Gastroesophageal sphincter (tissue), 4 donors: ENCODE measurements around the gene DNAJC11. TPM values are rescaled to one million over a fixed set of nuclear protein-coding genes. Genes with fewer than 3 reads are reported as not detected.
"Not testable (repeated sequence)": the region's sequence is repeated elsewhere in the genome, so short reads cannot be mapped to it uniquely, and the experiment has no call there.

Source experiments
- ATAC-seq: fragments of 150-250 bp; one replicate; pipeline ENCODE4 v1.9.1; 2016; ENCODE audit warnings: mild to moderate bottlenecking, moderate library complexity
- H3K27ac ChIP-seq, 4 donors: fragments of 200-600 bp; sonication (generic) in 3 of 4; 1 replicate in 3 of 4; 2 replicates in 1 of 4; pipeline ENCODE4 v1.5.1; 2016 to 2019
- H3K27me3 ChIP-seq: fragments of 200-600 bp; sonication (generic); one replicate; pipeline ENCODE4 v1.5.1; 2019
- H3K36me3 ChIP-seq, 2 donors: fragments of 200-600 bp; sonication (generic); one replicate each; pipeline ENCODE4 v1.5.1; 2019; ENCODE audit warnings: control low read depth in 1 of 2
- H3K4me1 ChIP-seq, 3 donors: fragments of 200-600 bp; sonication (generic); 1 replicate in 2 of 3; 2 replicates in 1 of 3; pipeline ENCODE4 v1.5.1; 2016 to 2019; ENCODE audit warnings: control low read depth in 2 of 3
- H3K4me3 ChIP-seq, 2 donors: fragments of 200-600 bp; sonication (generic); one replicate each; pipeline ENCODE4 v1.5.1; 2019; ENCODE audit warnings: mild to moderate bottlenecking in 1 of 2, moderate library complexity in 1 of 2
- H3K9me3 ChIP-seq, 3 donors: fragments of 200-600 bp; sonication (generic); one replicate each; pipeline ENCODE4 v1.5.1; 2017 to 2019; ENCODE audit warnings: control low read depth in 2 of 3
- CTCF ChIP-seq, 4 experiments: fragments of 200-600 bp in 2 of 4; fragments of 450-650 bp in 2 of 4; sonication (generic) in 1 of 4; IDR thresholded peaks; one replicate each; pipeline ENCODE4 v1.5.1; 2017 to 2019; ENCODE audit warnings: antibody characterized with exemption in 4 of 4, mild to moderate bottlenecking in 2 of 4, moderate library complexity in 2 of 4
- EP300 ChIP-seq: sonication (generic); formaldehyde crosslinking; IDR thresholded peaks from one replicate; pipeline ENCODE4 v1.6.1; 2017; ENCODE audit warnings: antibody characterized with exemption, mild to moderate bottlenecking
- POLR2A ChIP-seq, 2 donors: fragments of 450-650 bp; IDR thresholded peaks; one replicate each; pipeline ENCODE4 v1.6.1; 2017; ENCODE audit warnings: antibody characterized with exemption in 2 of 2, mild to moderate bottlenecking in 2 of 2, moderate library complexity in 1 of 2
- POLR2AphosphoS5 ChIP-seq: sonication (generic); formaldehyde crosslinking; IDR thresholded peaks from one replicate; pipeline ENCODE4 v1.6.1; 2017; ENCODE audit warnings: antibody characterized with exemption
- WGBS, 2 donors: methylation state at CpG; one replicate each; pipeline ENCODE4 v1.1.5; 2018; ENCODE audit warnings: low coverage in 1 of 2; 5-methylcytosine and 5-hydroxymethylcytosine counted together
- total RNA-seq, 4 donors: library from RNA; depleted of rRNA; stranded (reverse); fragments of >200 nt; gene quantifications; one replicate each; pipeline ENCODE4 v1.1.0, GENCODE V29; 2016

Gene DNAJC11
- total RNA-seq, 4 donors from 2014 or later = 20.9 to 51.7 (median 30.8) TPM

GRCh38 chr1:6700853-6701436 lies 671 bp downstream of the DNAJC11 start:
- 12 to 17% methylated on average over 3 to 7 of the region's 24 CpGs for WGBS, 2 donors
- peak overlapping the region; percentile 84 to 98 for H3K4me3 ChIP-seq
- no peak for ATAC-seq
- H3K27me3 ChIP-seq = no peaks in the 10 kb centered on the region
- TF ChIP-seq EP300 (no peak), POLR2AphosphoS5 (no peak), POLR2A (IDR thresholded peaks at IDR 0.05) (no peak), CTCF (IDR thresholded peaks at IDR 0.05) (no peak)
- H3K36me3 ChIP-seq = no peaks in the 10 kb centered on the region
- peaks cover 0 to 33% (median 7%) of the 10 kb centered on the region in 3 donors for H3K4me1 ChIP-seq
- no peaks in the 10 kb centered on the region for H3K9me3 ChIP-seq
- peak overlapping the region; percentile 83 to 90 (median 86) for H3K27ac ChIP-seq

DNA sequence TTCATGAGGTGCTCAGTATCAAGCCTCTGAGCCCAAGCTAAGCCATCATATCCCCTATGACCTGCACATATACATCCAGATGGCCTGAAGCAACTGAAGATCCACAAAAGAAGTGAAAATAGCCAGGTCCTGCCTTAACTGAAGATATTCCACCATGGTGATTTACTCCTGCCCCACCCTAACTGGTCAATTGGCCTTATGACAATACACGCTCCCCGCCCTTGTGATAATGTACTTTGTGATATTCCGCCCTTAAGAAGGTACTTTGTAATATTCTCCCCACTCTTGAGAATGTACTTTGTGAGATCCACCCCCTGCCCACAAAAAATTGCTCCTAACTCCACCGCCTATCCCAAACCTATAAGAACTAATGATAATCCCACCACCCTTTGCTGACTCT lies 1.7 kb downstream of the DNAJC11 start:
- H3K27ac ChIP-seq, H3K27me3 ChIP-seq, ATAC-seq, H3K36me3 ChIP-seq, H3K9me3 ChIP-seq: not testable (repeated sequence)
- 97 to 100% methylated on average over 3 to 4 of the region's 4 CpGs for WGBS, 2 donors
- H3K4me1 ChIP-seq = peaks cover 0 to 33% (median 7%) of the 10 kb centered on the region in 3 donors
- H3K4me3 ChIP-seq = peak overlapping the region in 1 of 2 donors; percentile 84

DNA sequence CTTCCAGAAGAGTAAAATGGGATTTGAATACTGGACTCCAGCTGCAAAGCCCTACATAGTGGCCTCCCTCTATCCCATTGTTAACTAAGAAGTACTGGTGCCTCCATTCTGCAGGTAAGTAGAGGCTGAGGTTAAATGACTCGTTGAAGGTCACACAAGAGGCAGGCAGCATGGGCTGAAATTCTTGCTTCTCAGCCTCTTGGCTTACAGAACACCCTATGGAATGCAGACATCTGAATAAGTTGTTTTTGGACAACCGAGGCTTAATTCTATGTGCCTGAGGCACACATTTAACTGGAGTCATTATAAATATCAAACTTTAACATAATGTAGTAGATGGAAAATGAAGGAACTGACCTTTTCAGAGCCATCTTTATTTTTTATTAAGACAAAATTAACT lies 5.7 kb downstream of the DNAJC11 start:
- Histone ChIP-seq H3K4me1 (peaks cover 0 to 28% (median 7%) of the 10 kb centered on the region in 3 donors), H3K27me3 (no peaks in the 10 kb centered on the region), H3K27ac (no peak overlapping the region), H3K36me3 (no peaks in the 10 kb centered on the region), H3K4me3 (no peak overlapping the region), H3K9me3 (no peaks in the 10 kb centered on the region)
- TF ChIP-seq CTCF (IDR thresholded peaks at IDR 0.05) (no peak), EP300 (no peak), POLR2A (IDR thresholded peaks at IDR 0.05) (no peak), POLR2AphosphoS5 (no peak)
- WGBS, 2 donors = 67 to 80% methylated on average over 1 to 2 of the region's 2 CpGs
- no peak for ATAC-seq

DNA sequence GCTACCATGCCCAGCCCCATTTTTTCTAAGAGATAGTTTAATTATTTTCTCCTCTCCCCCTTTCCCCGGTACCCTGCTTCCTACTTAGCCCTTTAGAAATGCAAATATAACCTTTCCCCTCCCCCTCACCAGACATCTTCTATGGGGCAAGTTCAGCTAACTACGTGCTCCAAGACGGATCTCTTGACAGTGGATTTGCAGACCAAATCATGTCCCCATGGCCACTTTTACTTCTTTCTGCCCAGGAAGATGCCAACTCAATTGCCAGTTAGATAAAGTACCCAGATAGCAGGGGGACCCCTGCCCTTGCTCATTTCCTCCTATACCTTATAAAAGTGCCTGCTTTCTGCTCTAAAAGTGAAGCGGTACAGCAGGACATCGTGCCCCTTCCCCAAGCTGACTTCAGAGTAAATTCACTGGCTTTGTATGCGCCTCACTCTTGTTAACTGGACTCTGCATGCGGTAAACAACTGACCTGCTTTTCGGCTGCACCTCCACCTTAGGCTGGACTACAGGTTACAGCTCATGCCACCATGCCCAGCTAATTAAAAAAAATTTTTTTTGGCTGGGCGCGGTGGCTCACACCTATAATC lies 7.4 kb downstream of the DNAJC11 start:
- H3K36me3 ChIP-seq = no peaks in the 10 kb centered on the region
- 75 to 79% methylated on average over 3 to 5 of the region's 10 CpGs for WGBS, 2 donors
- H3K4me3 ChIP-seq = no peak overlapping the region
- H3K4me1 ChIP-seq = peaks cover 0 to 12% (median 0%) of the 10 kb centered on the region in 3 donors
- H3K27me3 ChIP-seq = no peaks in the 10 kb centered on the region
- no peak for ATAC-seq
- no peak overlapping the region for H3K27ac ChIP-seq
- no peaks in the 10 kb centered on the region for H3K9me3 ChIP-seq
- TF ChIP-seq POLR2A (IDR thresholded peaks at IDR 0.05) (no peak), EP300 (no peak), POLR2AphosphoS5 (no peak), CTCF (IDR thresholded peaks at IDR 0.05) (no peak)

GRCh38 chr1:6692956-6693355 lies 8.7 kb downstream of the DNAJC11 start:
- TF ChIP-seq CTCF (IDR thresholded peaks at IDR 0.05) (no peak), POLR2AphosphoS5 (no peak)
- no peak for ATAC-seq
- 92 to 95% methylated on average over 7 to 9 of the region's 9 CpGs for WGBS, 2 donors
- Histone ChIP-seq H3K27ac (no peak overlapping the region), H3K27me3 (no peaks in the 10 kb centered on the region), H3K4me3 (no peak overlapping the region), H3K4me1 (peaks cover 0 to 5% (median 0%) of the 10 kb centered on the region in 3 donors), H3K36me3 (no peaks in the 10 kb centered on the region), H3K9me3 (no peaks in the 10 kb centered on the region)
